CD4-positive, alpha-beta T cell treated with Interleukin-15 for 4 hours (primary cell): ENCODE results near the gene BCAN.
A peak's percentile ranks its signal among the peaks of the same experiment; 100 is the strongest.

ENCODE experiments used
- DNase-seq: peaks from one replicate; pipeline ENCODE4 v3.0.0-alpha.2; 2020; ENCODE audit warnings: low spot score

BCAN gene

GRCh38 chr1:156677616-156678596 lies 36.0 kb downstream of the BCAN start:
- peak; percentile 22 for DNase-seq

- DNase-seq = no peak
These were observed 38.1 kb downstream of the BCAN start for GRCh38 chr1:156680056-156680455.

DNA sequence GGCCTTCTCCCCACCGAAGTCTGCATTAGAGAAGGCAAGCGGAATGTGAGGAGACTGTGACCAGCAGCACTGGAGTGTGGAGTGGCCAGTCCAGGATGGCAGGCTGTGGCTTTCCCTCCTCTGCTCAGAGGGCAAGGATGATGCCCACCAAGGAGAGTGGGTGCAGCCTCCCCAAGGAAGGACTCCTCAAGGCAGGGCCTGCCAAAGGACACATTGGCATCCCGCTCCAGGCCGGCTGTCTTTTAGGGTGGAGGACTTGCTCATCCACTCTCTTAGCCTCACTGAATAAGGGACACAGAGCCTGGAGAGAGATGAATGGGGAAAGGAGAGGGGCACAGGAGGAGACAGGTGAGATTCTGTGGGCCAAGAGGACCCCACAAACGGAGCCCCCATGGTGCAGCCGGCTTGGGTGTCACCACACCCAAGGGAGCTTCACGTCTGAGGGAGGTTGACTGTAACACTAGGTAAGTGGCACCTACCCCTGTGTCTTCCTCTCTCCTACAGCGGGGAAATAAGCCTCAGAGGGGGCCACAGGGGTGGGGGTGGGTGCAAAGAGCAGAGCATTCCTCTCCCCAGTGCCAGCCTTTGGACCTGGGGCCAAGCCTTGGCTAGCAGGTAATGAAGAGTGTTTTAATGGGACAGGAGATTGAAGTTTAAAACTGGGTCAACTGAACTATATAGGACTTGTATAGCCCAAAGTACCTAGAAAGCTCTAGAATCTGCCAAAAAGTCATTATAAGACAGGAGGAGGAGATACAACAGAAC lies 39.5 kb downstream of the BCAN start:
- no peak for DNase-seq

DNA sequence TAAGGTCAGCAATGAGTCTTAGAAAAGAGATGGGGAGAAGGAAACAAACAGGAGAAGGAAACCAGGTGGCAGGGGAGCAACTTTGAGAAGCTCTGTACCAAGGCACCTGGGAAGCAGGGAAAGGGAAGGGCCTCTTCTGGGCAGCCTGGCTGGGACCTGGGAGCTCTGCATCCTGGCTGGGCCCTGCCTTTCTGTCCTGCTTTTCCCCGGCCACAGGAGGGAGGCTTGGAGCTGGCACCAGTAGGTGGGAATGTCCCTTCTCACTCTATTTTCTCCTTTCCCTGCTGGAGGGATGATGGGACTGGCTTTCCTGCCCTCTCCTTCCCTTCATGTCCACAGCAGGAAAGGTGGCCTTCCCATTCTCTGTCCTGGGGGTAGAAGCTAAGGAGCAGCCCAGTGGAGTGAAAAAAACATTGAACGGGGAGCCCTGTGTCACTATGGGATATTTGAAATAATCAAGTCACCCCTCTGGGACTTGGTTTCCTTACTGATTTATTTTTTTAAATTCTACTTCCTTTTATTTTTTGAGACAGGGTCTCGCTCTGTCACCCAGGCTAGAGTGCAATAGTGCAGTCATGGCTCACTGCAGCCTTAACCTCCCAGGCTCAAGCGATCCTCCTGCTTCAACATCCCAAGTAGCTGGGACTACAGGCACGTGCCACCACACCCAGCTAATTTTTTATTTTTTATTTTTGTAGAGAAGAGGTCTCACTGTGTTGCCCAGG lies 40.4 kb downstream of the BCAN start:
- DNase-seq = no peak

- no peak for DNase-seq
These were observed 42.4 kb downstream of the BCAN start for GRCh38 chr1:156684227-156684782.

- peak; percentile 76 for DNase-seq
These were observed 47.4 kb downstream of the BCAN start for GRCh38 chr1:156689035-156689952.

- no peak for DNase-seq
These were observed 48.2 kb downstream of the BCAN start for GRCh38 chr1:156689953-156690674.

DNA sequence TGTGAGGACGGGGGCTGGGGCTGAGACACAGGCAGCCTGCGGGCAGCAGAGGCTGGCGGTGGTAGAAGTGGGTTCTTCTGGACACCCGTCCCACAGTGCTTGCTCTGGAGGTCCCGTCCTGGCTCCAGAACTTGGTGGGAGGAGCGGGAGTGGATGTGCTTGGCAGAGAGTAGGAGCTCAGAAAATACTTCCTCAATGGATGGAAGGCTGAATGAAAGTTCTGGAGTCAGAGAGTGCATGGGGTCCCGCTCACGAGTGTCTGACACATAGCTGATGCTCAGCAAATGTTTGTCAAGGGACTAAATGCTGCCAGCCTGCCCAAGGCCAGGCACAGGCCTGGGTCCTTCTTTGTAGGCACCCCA lies 48.7 kb downstream of the BCAN start:
- no peak for DNase-seq

- DNase-seq = no peak
These were observed 49.3 kb downstream of the BCAN start for GRCh38 chr1:156691191-156691590.

DNA sequence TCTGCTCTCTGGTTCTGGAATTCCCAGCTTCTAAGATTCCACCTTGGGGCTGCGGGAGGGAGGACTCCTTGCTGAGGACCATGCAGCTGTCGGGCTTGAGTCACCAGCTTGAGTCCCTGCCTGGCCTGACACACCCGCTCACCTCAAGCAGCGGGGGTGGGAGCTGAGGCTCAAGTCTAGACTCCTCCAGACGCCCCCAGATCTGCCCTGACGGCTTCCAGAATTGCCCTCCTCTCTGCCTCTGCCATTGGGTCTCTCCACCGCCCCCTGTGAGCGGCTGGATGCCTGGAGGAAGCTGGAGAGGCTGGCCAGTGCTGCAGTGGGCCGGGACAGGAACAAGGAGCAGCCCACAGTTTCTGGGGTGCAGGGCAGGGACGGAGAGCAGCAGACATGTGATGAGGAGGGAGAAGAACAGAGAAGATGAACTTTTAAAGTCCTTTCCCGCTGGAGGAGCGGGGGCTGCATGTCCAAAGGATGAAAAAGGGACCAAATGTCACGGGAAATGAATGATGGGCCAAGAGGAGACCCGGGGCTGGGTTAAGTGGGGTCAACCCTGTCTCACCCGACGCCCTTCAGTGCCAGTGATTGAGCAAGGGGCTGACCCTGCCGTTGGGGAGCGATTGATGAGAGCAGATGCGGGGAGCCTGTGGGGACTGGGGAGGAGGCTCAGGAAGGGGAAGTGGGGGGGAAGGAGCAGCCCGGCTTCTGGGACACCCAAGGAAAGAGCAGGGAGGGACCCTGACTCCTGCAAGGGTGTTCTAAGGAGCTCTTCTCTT lies 49.9 kb downstream of the BCAN start:
- no peak for DNase-seq

- DNase-seq = no peak
These were observed 50.6 kb downstream of the BCAN start for GRCh38 chr1:156692441-156692924.

- no peak for DNase-seq
These were observed 51.3 kb downstream of the BCAN start for GRCh38 chr1:156692925-156693847.

DNA sequence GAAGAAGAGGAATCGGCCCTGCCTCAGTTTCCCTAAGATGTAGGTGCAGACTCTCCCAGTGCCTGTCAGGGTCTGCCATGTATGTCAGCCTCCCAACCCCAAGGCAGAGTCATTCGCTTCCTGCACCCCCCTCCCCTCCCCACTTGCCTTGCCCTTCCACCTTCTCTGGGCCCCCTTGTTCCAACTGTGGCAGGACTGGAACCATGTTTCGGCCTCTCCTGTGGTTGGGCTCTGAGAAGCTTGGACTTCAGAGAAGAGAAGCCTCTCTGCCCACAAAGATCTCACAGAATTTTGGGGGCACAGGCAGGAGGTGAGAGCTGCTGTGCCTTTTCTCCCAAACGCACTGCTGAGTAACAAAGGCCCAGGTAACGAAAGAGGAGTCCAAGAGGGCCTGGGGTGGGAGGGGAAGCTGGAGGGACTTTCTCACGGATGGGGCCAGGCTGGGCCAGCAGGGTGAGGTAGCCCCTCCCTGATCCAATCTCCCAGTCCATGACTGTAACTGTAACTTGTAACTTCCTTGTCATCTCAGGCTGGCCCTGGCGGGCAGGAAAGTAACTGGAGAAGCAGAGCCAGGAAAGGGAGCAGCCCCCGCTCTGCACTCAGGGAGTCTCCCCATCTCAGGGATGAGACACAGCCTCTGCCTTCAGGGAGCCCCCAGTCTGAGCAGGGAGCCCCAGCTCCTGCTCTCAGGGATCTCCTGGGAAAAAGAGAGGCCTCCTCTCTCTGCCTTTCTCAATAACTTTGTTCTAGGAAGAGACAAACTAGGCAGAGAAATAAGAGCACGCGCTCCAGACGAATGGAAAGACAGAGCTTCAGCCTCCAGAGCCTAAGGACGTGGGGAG lies 52.2 kb downstream of the BCAN start:
- DNase-seq = no peak

DNA sequence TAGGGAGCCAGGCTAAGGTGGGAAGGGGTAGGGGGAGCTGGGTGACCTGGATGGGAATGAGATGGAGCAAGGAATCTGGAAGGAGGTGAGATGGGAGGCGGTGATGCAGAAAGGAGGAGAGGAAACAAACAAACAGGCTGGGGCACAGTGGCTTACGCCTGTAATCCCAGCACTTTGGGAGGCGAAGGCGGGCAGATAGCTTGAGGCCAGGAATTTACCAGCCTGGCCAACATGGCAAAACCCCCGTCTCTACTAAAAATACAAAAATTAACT lies 52.7 kb downstream of the BCAN start:
- DNase-seq = no peak

GRCh38 chr1:156696755-156697154 lies 54.8 kb downstream of the BCAN start:
- DNase-seq = no peak

GRCh38 chr1:156697481-156697880 lies 55.6 kb downstream of the BCAN start:
- no peak for DNase-seq

DNA sequence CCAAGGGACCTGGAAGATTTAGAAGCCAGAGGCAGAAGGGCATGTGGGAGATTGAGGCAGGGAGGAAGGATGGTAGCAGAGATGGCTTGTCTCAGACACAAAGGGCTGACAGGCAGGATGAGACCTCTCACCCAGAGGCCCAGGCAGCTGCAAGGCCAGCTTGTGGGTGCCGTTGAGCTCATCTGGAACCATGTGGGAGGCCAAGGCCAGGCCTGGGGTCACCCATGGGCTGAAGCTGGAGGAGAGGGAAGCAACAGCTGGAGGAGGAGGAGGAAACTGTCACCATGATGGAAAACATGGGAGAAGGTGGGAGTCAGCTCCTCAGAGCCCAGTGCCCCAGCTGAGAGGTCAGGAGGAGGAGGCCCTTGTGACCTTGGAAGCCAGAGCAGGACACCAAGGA lies 57.1 kb downstream of the BCAN start:
- DNase-seq = no peak
